GM19193 (cell line): Measurements from ENCODE around the gene ENDOV.

Experiments used
- POLR2A ChIP-seq: IDR thresholded peaks from 4 replicates; pipeline ENCODE4 v1.6.1; 2011; ENCODE audit not compliant: insufficient read depth, insufficient read length; ENCODE audit errors: extremely low read depth

Gene ENDOV

GRCh38 chr17:80397686-80398085, 17.3 kb upstream of the ENDOV start:
- no peak for TF ChIP-seq POLR2A

- TF ChIP-seq POLR2A = no peak
Measured at GRCh38 chr17:80402959-80403358, 12.0 kb upstream of the ENDOV start.

- no peak for TF ChIP-seq POLR2A
Measured at GRCh38 chr17:80406146-80406545, 8.8 kb upstream of the ENDOV start.

- TF ChIP-seq POLR2A = no peak
Measured at GRCh38 chr17:80408872-80409271, 6.1 kb upstream of the ENDOV start.

- TF ChIP-seq POLR2A = no peak
Measured at GRCh38 chr17:80409626-80410025, 5.3 kb upstream of the ENDOV start.

GRCh38 chr17:80413771-80414507, 1.0 kb upstream of the ENDOV start:
- TF ChIP-seq POLR2A = no peak

- TF ChIP-seq POLR2A = no peak
Measured at GRCh38 chr17:80414508-80414802, 512 bp upstream of the ENDOV start.

GRCh38 chr17:80415626-80416137, 715 bp downstream of the ENDOV start:
- TF ChIP-seq POLR2A = no peak

- no peak for TF ChIP-seq POLR2A
Measured at GRCh38 chr17:80416260-80416939, 1.4 kb downstream of the ENDOV start.

- TF ChIP-seq POLR2A = no peak
Measured at GRCh38 chr17:80416940-80417293, 1.9 kb downstream of the ENDOV start.

- TF ChIP-seq POLR2A = no peak
Measured at GRCh38 chr17:80418589-80418988, 3.6 kb downstream of the ENDOV start.

- no peak for TF ChIP-seq POLR2A
Measured at GRCh38 chr17:80419255-80419654, 4.3 kb downstream of the ENDOV start.

- no peak for TF ChIP-seq POLR2A
Measured at GRCh38 chr17:80421381-80422090, 6.6 kb downstream of the ENDOV start.

- no peak for TF ChIP-seq POLR2A
Measured at GRCh38 chr17:80422276-80422675, 7.3 kb downstream of the ENDOV start.

- no peak for TF ChIP-seq POLR2A
Measured at GRCh38 chr17:80422981-80423380, 8.0 kb downstream of the ENDOV start.

GRCh38 chr17:80423536-80424225, 8.7 kb downstream of the ENDOV start:
- no peak for TF ChIP-seq POLR2A

- no peak for TF ChIP-seq POLR2A
Measured at GRCh38 chr17:80424261-80424660, 9.3 kb downstream of the ENDOV start.
